Ishikawa (cell line): ENCODE data around the gene ERBB3.
A peak's percentile ranks its signal among the peaks of the same experiment; 100 is the strongest.

Experiments used
- CEBPB ChIP-seq: IDR thresholded peaks from 2 replicates; pipeline ENCODE4 v1.6.1; 2012
- CREB1 ChIP-seq: IDR thresholded peaks from 2 replicates; pipeline ENCODE4 v1.6.1; 2012; ENCODE audit warnings: low read depth
- EGR1 ChIP-seq: IDR thresholded peaks from 2 replicates; pipeline ENCODE4 v1.6.1; 2012
- EP300 ChIP-seq: IDR thresholded peaks from 2 replicates; pipeline ENCODE4 v1.6.1; 2012; ENCODE audit warnings: borderline replicate concordance
- FOXM1 ChIP-seq: IDR thresholded peaks from 2 replicates; pipeline ENCODE4 v1.6.1; 2012; ENCODE audit warnings: low read depth, borderline replicate concordance
- NFIC ChIP-seq: IDR thresholded peaks from 2 replicates; pipeline ENCODE4 v1.6.1; 2012
- RAD21 ChIP-seq: IDR thresholded peaks from 2 replicates; pipeline ENCODE4 v1.6.1; 2012; ENCODE audit warnings: low read depth
- TAF1 ChIP-seq: IDR thresholded peaks from 2 replicates; pipeline ENCODE4 v1.6.1; 2012; ENCODE audit warnings: low read depth, mild to moderate bottlenecking
- TCF12 ChIP-seq: IDR thresholded peaks from 2 replicates; pipeline ENCODE4 v1.6.1; 2012; ENCODE audit warnings: low read depth
- TEAD4 ChIP-seq: IDR thresholded peaks from 2 replicates; pipeline ENCODE4 v1.6.1; 2012
- YY1 ChIP-seq: IDR thresholded peaks from 2 replicates; pipeline ENCODE4 v1.6.1; 2012; ENCODE audit warnings: low read depth
- ZBTB7A ChIP-seq: IDR thresholded peaks from 2 replicates; pipeline ENCODE4 v1.6.1; 2012; ENCODE audit warnings: low read depth
- TF ChIP-seq, protein P1 (sequence below): IDR thresholded peaks from 2 replicates; pipeline ENCODE4 v1.6.1; 2012
- TF ChIP-seq, protein P2 (sequence below): IDR thresholded peaks from 2 replicates; pipeline ENCODE4 v1.6.1; 2012
- TF ChIP-seq, protein P3 (sequence below): IDR thresholded peaks from 2 replicates; pipeline ENCODE4 v1.6.1; 2012; ENCODE audit warnings: low read depth, mild to moderate bottlenecking

The ERBB3 gene

DNA sequence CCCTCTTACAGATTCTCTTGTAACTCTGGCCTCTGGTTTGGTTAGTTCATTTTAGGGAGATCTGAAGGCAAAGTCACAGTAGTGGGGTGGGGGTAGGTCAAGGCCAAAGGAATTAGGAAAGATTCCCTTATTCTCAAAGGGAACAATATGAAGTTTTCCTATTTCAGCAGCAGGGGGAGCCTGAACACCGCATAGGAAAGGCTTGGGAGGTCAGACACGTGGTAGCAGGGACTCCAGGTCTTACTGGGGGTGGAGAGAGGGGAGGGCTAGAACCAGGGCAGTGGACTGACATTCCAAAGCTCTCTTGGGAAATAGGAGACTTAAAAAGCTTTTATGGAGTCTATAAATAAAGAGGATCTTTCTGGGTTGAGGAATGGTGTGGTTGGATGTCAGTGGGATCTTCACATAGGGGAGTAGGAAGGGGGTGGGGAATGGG lies 39.4 kb downstream of the ERBB3 start:
- peak; percentile 90 for TF ChIP-seq RAD21
- 0 out of 2 replicates have a peak, but pooled peaks have one; percentile 13 for TF ChIP-seq TEAD4
- TF ChIP-seq, protein P1, sequence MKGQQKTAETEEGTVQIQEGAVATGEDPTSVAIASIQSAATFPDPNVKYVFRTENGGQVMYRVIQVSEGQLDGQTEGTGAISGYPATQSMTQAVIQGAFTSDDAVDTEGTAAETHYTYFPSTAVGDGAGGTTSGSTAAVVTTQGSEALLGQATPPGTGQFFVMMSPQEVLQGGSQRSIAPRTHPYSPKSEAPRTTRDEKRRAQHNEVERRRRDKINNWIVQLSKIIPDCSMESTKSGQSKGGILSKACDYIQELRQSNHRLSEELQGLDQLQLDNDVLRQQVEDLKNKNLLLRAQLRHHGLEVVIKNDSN: peak; percentile 90
- TF ChIP-seq TAF1: 0 out of 2 replicates have a peak, but pooled peaks have one; percentile 13
- TF ChIP-seq EGR1: no peak
- TF ChIP-seq, protein P2, sequence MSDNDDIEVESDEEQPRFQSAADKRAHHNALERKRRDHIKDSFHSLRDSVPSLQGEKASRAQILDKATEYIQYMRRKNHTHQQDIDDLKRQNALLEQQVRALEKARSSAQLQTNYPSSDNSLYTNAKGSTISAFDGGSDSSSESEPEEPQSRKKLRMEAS: peak; percentile 97

DNA sequence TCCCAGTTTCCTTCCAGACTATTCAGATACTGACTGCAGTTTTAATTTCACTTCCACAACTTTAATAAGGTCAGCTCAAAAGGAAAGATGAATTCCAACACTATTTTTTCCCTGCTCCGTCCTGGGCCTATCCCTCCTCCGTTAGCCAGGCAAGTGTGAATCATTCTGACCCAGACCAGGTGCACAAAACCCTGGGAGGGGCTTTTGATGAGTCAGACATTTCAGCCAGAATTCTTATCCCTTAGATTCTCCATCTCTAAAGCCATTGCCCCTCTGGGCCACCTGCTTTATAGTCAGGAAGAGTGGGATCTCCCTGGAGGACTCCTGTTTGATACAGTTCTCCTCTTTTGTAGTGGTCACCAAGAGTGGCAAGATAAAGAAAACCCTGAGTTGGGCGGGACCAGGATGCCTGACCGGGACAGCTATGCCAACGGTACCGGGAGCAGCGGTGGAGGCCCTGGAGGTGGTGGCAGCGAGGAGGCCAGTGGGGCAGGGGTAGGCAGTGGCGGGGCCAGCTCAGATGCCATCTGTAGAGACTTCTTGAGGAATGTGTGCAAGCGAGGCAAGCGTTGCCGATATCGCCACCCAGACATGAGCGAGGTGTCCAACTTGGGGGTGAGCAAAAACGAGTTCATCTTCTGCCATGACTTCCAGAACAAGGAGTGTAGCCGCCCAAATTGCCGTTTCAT lies 40.3 kb downstream of the ERBB3 start:
- TF ChIP-seq EGR1: no peak
- TF ChIP-seq, protein P3, sequence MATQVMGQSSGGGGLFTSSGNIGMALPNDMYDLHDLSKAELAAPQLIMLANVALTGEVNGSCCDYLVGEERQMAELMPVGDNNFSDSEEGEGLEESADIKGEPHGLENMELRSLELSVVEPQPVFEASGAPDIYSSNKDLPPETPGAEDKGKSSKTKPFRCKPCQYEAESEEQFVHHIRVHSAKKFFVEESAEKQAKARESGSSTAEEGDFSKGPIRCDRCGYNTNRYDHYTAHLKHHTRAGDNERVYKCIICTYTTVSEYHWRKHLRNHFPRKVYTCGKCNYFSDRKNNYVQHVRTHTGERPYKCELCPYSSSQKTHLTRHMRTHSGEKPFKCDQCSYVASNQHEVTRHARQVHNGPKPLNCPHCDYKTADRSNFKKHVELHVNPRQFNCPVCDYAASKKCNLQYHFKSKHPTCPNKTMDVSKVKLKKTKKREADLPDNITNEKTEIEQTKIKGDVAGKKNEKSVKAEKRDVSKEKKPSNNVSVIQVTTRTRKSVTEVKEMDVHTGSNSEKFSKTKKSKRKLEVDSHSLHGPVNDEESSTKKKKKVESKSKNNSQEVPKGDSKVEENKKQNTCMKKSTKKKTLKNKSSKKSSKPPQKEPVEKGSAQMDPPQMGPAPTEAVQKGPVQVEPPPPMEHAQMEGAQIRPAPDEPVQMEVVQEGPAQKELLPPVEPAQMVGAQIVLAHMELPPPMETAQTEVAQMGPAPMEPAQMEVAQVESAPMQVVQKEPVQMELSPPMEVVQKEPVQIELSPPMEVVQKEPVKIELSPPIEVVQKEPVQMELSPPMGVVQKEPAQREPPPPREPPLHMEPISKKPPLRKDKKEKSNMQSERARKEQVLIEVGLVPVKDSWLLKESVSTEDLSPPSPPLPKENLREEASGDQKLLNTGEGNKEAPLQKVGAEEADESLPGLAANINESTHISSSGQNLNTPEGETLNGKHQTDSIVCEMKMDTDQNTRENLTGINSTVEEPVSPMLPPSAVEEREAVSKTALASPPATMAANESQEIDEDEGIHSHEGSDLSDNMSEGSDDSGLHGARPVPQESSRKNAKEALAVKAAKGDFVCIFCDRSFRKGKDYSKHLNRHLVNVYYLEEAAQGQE: no peak
- no peak for TF ChIP-seq CEBPB
- no peak for TF ChIP-seq CREB1
- no peak for TF ChIP-seq EP300
- no peak for TF ChIP-seq ZBTB7A
- TF ChIP-seq, protein P2: no peak
- TF ChIP-seq YY1: no peak
- TF ChIP-seq, protein P1: no peak
- no peak for TF ChIP-seq RAD21
- no peak for TF ChIP-seq TAF1
- no peak for TF ChIP-seq TCF12
- TF ChIP-seq TEAD4: no peak
- TF ChIP-seq NFIC: no peak
- no peak for TF ChIP-seq FOXM1

DNA sequence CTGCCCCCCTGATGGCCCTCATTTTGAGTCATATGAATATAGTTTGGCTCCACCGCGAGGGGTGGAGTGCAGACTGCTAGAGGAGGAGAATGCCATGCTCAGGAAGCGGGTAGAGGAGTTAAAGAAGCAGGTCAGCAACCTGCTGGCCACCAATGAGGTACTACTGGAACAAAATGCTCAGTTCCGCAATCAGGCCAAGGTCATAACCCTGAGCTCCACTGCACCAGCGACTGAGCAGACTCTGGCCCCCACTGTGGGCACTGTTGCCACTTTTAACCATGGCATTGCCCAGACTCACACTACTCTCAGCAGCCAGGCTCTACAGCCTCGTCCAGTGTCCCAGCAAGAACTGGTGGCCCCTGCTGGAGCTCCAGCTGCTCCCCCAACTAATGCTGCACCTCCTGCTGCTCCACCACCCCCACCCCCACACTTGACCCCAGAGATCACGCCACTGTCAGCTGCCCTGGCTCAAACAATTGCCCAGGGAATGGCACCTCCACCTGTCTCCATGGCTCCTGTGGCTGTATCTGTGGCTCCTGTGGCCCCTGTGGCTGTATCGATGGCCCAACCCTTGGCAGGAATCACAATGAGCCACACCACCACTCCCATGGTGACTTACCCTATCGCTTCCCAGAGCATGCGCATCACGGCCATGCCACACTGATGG lies 41.4 kb downstream of the ERBB3 start:
- TF ChIP-seq EGR1 (no peak), EP300 (no peak), FOXM1 (no peak), CEBPB (no peak), TCF12 (no peak), TEAD4 (no peak), TAF1 (no peak), CREB1 (no peak), ZBTB7A (no peak), RAD21 (no peak), YY1 (no peak), NFIC (no peak)
- TF ChIP-seq, protein P1: no peak
- TF ChIP-seq, protein P3: no peak
- TF ChIP-seq, protein P2: no peak

DNA sequence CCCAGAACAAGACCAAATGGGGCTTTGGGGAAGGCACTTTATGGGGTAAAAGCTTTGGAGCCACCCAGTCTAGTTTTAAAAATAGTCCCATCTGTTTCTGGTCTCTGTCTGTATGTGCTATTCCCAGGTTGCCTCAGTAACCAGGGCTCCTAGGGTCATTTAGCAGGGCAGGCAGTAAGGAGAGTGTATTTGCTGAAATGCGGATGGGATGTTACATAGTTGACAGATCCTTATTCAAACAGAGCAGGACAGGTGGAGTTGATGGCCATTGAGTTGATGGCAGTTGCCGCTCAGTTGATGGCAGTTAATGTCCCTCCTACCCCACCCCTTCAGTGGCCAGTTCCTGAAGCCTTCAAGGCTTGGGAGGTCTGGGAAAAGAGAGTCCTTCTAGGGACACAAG lies 42.7 kb downstream of the ERBB3 start:
- TF ChIP-seq EGR1 (no peak), TEAD4 (no peak), NFIC (no peak), ZBTB7A (no peak), CREB1 (no peak), RAD21 (no peak), TAF1 (no peak), TCF12 (no peak)
- TF ChIP-seq, protein P3: no peak
- TF ChIP-seq, protein P1: no peak
